Gastroesophageal sphincter (tissue), 3 donors: ENCODE data around the gene TRERF1.

ENCODE experiments used
- POLR2A ChIP-seq, 2 donors: fragments of 450-650 bp; IDR thresholded peaks; one replicate each; pipeline ENCODE4 v1.6.1; 2017; ENCODE audit warnings: antibody characterized with exemption in 2 of 2, mild to moderate bottlenecking in 2 of 2, moderate library complexity in 1 of 2
- POLR2AphosphoS5 ChIP-seq: sonication (generic); formaldehyde crosslinking; IDR thresholded peaks from one replicate; pipeline ENCODE4 v1.6.1; 2017; ENCODE audit warnings: antibody characterized with exemption
- TF ChIP-seq, protein P1 (sequence below), 4 experiments: fragments of 200-600 bp in 2 of 4; fragments of 450-650 bp in 2 of 4; sonication (generic) in 1 of 4; IDR thresholded peaks; one replicate each; pipeline ENCODE4 v1.5.1; 2017 to 2019; ENCODE audit warnings: antibody characterized with exemption in 4 of 4, mild to moderate bottlenecking in 2 of 4, moderate library complexity in 2 of 4

DNA sequence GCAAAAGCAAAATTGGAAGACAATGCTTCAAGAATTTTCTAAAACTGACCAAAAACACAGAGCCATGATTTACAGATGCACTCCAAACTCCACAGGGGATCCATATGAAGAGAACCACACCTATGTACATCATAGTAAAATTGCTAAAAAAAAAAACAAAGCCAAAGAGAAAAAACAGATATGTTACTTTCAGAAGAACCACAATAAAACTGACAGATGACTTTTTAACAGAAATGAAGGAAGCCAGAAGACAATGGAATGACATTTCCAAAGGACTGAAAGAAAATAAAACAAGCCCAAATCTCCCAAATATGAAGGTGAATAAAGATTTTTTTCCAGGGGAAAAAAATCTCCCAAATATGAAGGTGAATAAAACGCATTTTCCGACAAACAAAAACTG is 17.5 kb downstream of the TRERF1 start:
- TF ChIP-seq, protein P1, sequence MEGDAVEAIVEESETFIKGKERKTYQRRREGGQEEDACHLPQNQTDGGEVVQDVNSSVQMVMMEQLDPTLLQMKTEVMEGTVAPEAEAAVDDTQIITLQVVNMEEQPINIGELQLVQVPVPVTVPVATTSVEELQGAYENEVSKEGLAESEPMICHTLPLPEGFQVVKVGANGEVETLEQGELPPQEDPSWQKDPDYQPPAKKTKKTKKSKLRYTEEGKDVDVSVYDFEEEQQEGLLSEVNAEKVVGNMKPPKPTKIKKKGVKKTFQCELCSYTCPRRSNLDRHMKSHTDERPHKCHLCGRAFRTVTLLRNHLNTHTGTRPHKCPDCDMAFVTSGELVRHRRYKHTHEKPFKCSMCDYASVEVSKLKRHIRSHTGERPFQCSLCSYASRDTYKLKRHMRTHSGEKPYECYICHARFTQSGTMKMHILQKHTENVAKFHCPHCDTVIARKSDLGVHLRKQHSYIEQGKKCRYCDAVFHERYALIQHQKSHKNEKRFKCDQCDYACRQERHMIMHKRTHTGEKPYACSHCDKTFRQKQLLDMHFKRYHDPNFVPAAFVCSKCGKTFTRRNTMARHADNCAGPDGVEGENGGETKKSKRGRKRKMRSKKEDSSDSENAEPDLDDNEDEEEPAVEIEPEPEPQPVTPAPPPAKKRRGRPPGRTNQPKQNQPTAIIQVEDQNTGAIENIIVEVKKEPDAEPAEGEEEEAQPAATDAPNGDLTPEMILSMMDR (IDR thresholded peaks at IDR 0.05) = no peak
- TF ChIP-seq POLR2A (IDR thresholded peaks at IDR 0.05) (no peak), POLR2AphosphoS5 (no peak)
